OCI-LY3 (cell line): ENCODE measurements around the gene ACTRT2.

Experiments
- CTCF ChIP-seq: fragments of 200-600, 300-600 bp; sonication (generic); IDR thresholded peaks from 2 replicates; pipeline ENCODE4 v1.5.1; 2014; ENCODE audit warnings: antibody characterized with exemption, low read length, low read depth
- EZH2phosphoT487 ChIP-seq: fragments of 200-600 bp; shearing (Covaris generic); IDR thresholded peaks from 2 replicates; pipeline ENCODE4 v1.6.1; 2018; ENCODE audit warnings: antibody characterized with exemption, mixed run types, low read depth

- TF ChIP-seq CTCF (no peak), EZH2phosphoT487 (no peak)
Measured at GRCh38 chr1:3029991-3030662, 8.9 kb downstream of the ACTRT2 start.
